Pancreas (tissue), 10 donors: ENCODE measurements around the gene FGF12. TPM values are rescaled to one million over a fixed set of nuclear protein-coding genes. Genes with fewer than 3 reads are reported as not detected.

Experiments used
- ATAC-seq, 4 donors: fragments of 200-7000 bp; cut with Tn5 transposase; one replicate each; pipeline versions ENCODE4 v1.8.0 to v1.9.1; 2020; ENCODE audit warnings: mild to moderate bottlenecking in 4 of 4, moderate library complexity in 4 of 4
- DNase-seq, 6 donors: peaks; one replicate each; pipeline ENCODE4 v3.0.0-alpha.2; 2020
- FAIRE-seq: peaks from 2 replicates; lab custom pipeline; 2012; peaks lifted over from hg19 to GRCh38; lab: Jason Lieb, UNC
- H3K27ac ChIP-seq, 4 donors: fragments of 200-600 bp; sonication (generic); 1 replicate in 3 of 4; 2 replicates in 1 of 4; pipeline versions ENCODE4 v1.5.0 to v1.8.0; 2020
- H3K27me3 ChIP-seq, 4 donors: fragments of 200-600 bp; one replicate each; pipeline ENCODE4 v1.8.0; 2021
- H3K36me3 ChIP-seq, 3 donors: fragments of 200-600 bp; sonication (generic) in 1 of 3; one replicate each; pipeline versions ENCODE4 v1.5.0 to v1.8.0; 2020 to 2021
- H3K4me1 ChIP-seq, 3 donors: fragments of 200-600 bp; one replicate each; pipeline ENCODE4 v1.8.0; 2021
- H3K4me3 ChIP-seq, 4 donors: fragments of 200-600 bp; sonication (generic) in 2 of 4; one replicate each; pipeline versions ENCODE4 v1.5.0 to v1.8.0; 2020 to 2021
- H3K9me3 ChIP-seq, 4 donors: fragments of 200-600 bp; one replicate each; pipeline ENCODE4 v1.8.0; 2021
- WGBS, 2 donors: extraction: QIAGEN DNeasy Blood & Tissue Kit; methylation state at CpG; one replicate each; pipeline ENCODE4 v1.1.7; 2013; 5-methylcytosine and 5-hydroxymethylcytosine counted together
- intact Hi-C, 3 donors: fragments of 100-400 bp; cut with DNase I; formaldehyde crosslinking; loops; one replicate each; pipeline versions ENCODE4 v1.11.1 to v1.14.2; 2022
- polyA plus RNA-seq, 2 donors: library from polyadenylated mRNA; stranded (reverse); fragments of 200-250 nt; gene quantifications; one replicate each; pipeline ENCODE4 v1.2.3, GENCODE V29; 2013
- total RNA-seq, 6 donors: library from RNA; stranded (reverse); fragmentation: NEBNext Ultra II Directional in 4 of 6; extraction: Animal tissue kit (Norgen Biotek cat#: 25700) in 4 of 6; gene quantifications; one replicate each; pipeline versions ENCODE4 v1.2.1 to v1.2.4, GENCODE V29; 2021 to 2023
- TF ChIP-seq, protein P1 (sequence below), 4 donors: fragments of 200-600 bp; sonication (generic) in 3 of 4; IDR thresholded peaks; one replicate each; pipeline versions ENCODE4 v1.5.0 to v1.8.0; 2021; ENCODE audit warnings: antibody characterized with exemption in 4 of 4
- donor health status: healthy with polysubstance abuse.
- donor health status: DM: no; HTN: no; CAD: no; lungs with moderate emphysema.
- donor health status: DM: no; HTN: no; CAD: no.
- donor health status: control.
- donor health status: control.
- donor health status: Bipolar disorder and iron deficiency.
- donor health status: DM: yes; HTN: yes; CAD: no.
- donor health status: DM: no; HTN: no; CAD: no.
- donor health status: DM: no; HTN: no; CAD: no.
- donor health status: DM: yes; HTN: yes; CAD: no.

FGF12 gene
- total and polyA plus RNA-seq, 8 donors = 3.6 to 8.6 (median 6.4) TPM

DNA sequence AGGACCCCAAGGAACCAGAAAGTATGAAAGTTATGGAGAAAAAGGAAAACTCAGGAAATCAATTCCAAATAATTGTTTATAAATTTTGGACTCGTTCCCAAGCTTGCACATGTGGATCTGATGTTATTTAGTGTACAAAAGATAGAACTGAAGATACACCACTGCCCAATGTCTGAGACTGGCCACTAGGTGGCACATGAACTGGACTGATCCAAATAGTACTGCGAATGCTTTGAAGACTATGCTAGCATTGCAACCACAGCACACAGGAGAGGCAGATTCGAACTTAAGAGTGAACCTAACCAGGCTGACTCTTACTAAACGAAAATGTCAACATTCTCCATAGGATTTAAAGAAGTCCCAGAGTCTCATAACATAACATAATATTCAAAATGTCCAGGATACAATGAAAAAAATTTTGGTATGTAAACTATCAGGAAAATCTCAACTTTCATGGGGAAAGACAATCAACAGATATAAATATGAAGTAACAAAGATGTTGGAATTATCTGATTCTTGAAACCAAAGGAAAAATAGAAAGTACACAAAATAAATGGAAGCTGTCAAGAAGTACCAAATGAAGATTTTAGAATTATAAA is 596.7 kb downstream of the FGF12 start:
- TF ChIP-seq, protein P1, sequence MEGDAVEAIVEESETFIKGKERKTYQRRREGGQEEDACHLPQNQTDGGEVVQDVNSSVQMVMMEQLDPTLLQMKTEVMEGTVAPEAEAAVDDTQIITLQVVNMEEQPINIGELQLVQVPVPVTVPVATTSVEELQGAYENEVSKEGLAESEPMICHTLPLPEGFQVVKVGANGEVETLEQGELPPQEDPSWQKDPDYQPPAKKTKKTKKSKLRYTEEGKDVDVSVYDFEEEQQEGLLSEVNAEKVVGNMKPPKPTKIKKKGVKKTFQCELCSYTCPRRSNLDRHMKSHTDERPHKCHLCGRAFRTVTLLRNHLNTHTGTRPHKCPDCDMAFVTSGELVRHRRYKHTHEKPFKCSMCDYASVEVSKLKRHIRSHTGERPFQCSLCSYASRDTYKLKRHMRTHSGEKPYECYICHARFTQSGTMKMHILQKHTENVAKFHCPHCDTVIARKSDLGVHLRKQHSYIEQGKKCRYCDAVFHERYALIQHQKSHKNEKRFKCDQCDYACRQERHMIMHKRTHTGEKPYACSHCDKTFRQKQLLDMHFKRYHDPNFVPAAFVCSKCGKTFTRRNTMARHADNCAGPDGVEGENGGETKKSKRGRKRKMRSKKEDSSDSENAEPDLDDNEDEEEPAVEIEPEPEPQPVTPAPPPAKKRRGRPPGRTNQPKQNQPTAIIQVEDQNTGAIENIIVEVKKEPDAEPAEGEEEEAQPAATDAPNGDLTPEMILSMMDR (IDR thresholded peaks at IDR 0.05) = peak; percentile 46 to 71 (median 63)
- 13 to 22% methylated on average over 4 of the region's 4 CpGs for WGBS, 2 donors
- Histone ChIP-seq H3K9me3 (no peaks in the 10 kb centered on the region), H3K4me1 (no peaks in the 10 kb centered on the region), H3K27me3 (peaks cover 0 to 9% (median 0%) of the 10 kb centered on the region in 4 donors), H3K36me3 (no peaks in the 10 kb centered on the region), H3K27ac (no peak overlapping the region), H3K4me3 (no peak overlapping the region)
- FAIRE-seq = no peak
- ATAC-seq = peak in 3 of 4 donors; percentile 89 to 90 (median 90)
- intact Hi-C loops = no loop called here
- peak in 5 of 6 donors; percentile 21 to 52 (median 40) for DNase-seq

DNA sequence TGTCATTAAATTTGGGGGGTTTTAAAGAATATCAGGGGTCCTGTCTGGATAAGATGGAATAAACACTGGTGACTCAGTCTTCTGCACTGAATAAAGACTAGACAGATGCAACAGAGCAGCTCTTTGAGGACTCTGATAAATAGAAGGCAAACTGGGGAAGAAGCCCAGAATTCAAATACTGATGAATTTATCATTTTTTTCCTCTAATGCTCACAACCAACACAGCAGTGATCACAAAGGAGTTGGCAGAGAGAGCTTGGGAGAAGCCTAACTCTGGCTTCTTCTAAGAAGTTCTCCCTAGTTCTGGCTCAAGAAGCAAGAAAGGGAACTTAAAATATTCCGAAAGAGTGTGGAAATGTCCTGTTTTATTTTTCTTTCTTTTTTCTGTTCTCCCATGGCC is 597.8 kb downstream of the FGF12 start:
- no peak overlapping the region for H3K27ac ChIP-seq
- WGBS, 2 donors = 79 to 84% methylated on average over 1 of the region's 1 CpG
- H3K4me1 ChIP-seq = no peaks in the 10 kb centered on the region
- H3K36me3 ChIP-seq = no peaks in the 10 kb centered on the region
- peaks cover 0 to 9% (median 0%) of the 10 kb centered on the region in 4 donors for H3K27me3 ChIP-seq
- TF ChIP-seq, protein P1 (IDR thresholded peaks at IDR 0.05) = no peak
- no peaks in the 10 kb centered on the region for H3K9me3 ChIP-seq
- FAIRE-seq (no peak), DNase-seq (no peak), ATAC-seq (no peak)
- intact Hi-C loops = no loop called here
- no peak overlapping the region for H3K4me3 ChIP-seq

DNA sequence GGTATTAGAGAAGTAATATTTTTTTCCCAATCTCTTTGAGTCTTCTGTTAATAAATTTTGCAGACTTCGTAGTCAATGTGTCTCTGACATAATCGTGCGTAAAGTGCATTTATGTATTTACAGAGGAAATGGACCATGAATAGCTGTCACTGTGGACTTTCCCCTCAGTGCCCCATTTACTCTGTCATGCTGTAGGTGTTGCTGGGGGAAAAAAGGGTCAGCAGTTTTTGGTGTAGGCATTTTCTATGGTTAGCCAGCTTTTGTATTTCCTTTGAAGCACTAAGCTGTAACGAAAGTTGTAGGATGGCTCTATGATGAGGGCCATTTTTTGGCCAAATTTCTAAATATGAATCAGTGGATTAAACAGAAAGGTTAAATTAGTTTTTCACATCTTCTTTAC is 598.4 kb downstream of the FGF12 start:
- H3K36me3 ChIP-seq = no peaks in the 10 kb centered on the region
- ATAC-seq = peak in 2 of 4 donors; percentile 74 to 83
- FAIRE-seq = no peak
- WGBS, 2 donors = 53 to 61% methylated on average over 4 of the region's 4 CpGs
- H3K4me3 ChIP-seq = no peak overlapping the region
- peaks cover 0 to 9% (median 0%) of the 10 kb centered on the region in 4 donors for H3K27me3 ChIP-seq
- TF ChIP-seq, protein P1 (IDR thresholded peaks at IDR 0.05) = no peak
- intact Hi-C loops = no loop called here
- no peak overlapping the region for H3K27ac ChIP-seq
- H3K9me3 ChIP-seq = no peaks in the 10 kb centered on the region
- H3K4me1 ChIP-seq = no peaks in the 10 kb centered on the region
- no peak for DNase-seq

DNA sequence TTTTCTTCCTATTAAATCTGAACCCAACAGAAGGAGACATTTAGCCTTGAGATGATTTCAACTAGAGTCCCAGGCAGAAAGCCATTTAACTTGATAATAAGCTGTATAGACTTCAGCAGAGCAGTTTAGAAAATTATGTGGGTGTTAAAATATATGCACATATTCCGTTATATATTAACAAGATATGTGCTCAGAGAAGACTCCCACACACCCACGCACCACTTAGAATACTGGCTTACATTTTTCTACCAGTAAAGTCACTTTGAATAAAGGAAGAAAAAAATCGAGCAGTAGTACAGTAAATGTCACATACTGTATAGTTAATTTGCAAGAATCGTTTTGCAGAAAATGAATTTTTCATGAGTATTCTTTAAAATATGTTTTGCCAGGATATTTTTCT is 599.3 kb downstream of the FGF12 start:
- TF ChIP-seq, protein P1 (IDR thresholded peaks at IDR 0.05) = no peak
- intact Hi-C loops = no loop called here
- 52 to 63% methylated on average over 4 of the region's 4 CpGs for WGBS, 2 donors
- Histone ChIP-seq H3K36me3 (no peaks in the 10 kb centered on the region), H3K4me3 (no peak overlapping the region), H3K27me3 (peaks cover 0 to 9% (median 0%) of the 10 kb centered on the region in 4 donors), H3K4me1 (no peaks in the 10 kb centered on the region), H3K9me3 (no peaks in the 10 kb centered on the region), H3K27ac (no peak overlapping the region)
- DNase-seq (no peak), ATAC-seq (no peak), FAIRE-seq (no peak)
